GM12872 (cell line): Measurements from ENCODE around the gene IVL.

Experiments
- CTCF ChIP-seq: IDR thresholded peaks from 3 replicates; pipeline ENCODE4 v1.5.1; 2011; ENCODE audit warnings: low read depth, mild to moderate bottlenecking, low read length, moderate library complexity; ENCODE audit not compliant: insufficient read depth

Gene IVL

GRCh38 chr1:152907686-152908601, at the start of gene IVL:
TSS of gene IVL (plus strand) at chr1:152908546. CDS start at chr1:152909798, 1,252 bp downstream.
- no peak for TF ChIP-seq CTCF

- TF ChIP-seq CTCF: no peak
Measured at GRCh38 chr1:152859696-152860095, 48.6 kb upstream of the IVL start, which contains the start of gene LCE7A. TSS of gene LCE7A (plus strand) at chr1:152859996. CDS start at chr1:152860698, 702 bp downstream.

- TF ChIP-seq CTCF: no peak
Measured at GRCh38 chr1:152860129-152860528, 48.2 kb upstream of the IVL start.

GRCh38 chr1:152861374-152861773, 47.0 kb upstream of the IVL start:
- TF ChIP-seq CTCF: no peak

GRCh38 chr1:152864443-152864842, 43.9 kb upstream of the IVL start:
- no peak for TF ChIP-seq CTCF

- TF ChIP-seq CTCF: no peak
Measured at GRCh38 chr1:152866321-152866720, 42.0 kb upstream of the IVL start.

GRCh38 chr1:152869808-152870419, 38.4 kb upstream of the IVL start:
- peak; percentile 80 for TF ChIP-seq CTCF
